Measurements from ENCODE around the gene FGD4.

FGD4 gene

DNA sequence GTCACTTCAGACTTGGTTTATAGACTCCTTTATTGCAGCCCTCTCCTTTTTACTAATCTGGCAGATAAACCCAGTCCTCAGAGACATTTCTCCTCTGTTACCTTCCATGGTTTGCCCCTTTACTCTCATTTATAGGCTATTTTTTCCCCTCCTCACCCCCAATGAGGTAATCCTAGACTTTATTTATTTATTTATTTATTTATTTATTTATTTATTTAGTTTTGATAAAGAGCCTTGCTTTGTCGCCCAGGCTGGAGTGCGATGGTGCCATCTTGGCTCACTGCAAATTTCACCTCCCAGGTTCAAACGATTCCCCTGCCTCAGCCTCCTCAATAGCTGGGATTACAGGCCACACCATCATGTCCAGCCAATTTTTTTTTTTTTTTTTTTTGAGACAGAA, 8.4 kb downstream of the FGD4 start:
- no peak for DNase-seq (ENCODE audit: low spot score)

DNA sequence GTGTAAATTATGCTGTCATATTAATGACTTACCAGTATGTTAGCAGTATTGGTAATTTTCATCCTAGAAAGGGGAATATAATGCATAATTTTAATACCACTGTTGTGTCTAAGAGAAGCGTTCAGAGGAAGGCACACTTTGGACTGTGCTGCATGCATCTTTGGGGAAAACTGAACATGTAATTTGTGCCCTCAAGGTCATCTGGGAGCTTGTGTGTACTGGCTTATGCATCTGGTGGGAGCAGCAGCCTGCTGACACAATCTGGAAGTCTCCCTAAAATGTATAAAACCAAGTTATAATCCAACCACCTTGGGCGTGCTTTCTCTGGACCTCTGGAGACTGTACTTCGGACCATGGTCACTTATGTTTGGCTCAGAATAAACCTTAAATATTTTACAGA, 14.1 kb downstream of the FGD4 start:
- DNase-seq (ENCODE audit: low spot score): no peak

DNA sequence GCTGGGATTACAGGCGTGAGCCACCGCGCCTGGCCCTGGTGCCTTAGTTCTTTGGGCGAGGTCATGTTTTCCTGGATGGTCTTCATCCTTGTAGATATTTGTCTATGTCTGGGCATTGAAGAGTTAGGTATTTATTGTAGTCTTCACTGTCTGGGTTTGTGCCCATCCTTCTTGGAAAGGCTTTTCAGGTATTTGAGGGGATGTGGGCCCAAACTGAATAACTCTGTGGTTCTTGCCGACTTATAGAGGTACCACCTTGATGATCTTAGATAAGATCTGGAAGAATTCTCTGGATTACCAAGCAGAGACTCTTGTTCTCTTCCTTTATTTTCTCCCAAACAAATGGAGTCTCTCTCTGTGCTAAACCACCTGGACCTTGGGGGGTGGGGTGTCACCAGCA, 18.9 kb downstream of the FGD4 start:
- DNase-seq (ENCODE audit: low spot score): no peak

DNA sequence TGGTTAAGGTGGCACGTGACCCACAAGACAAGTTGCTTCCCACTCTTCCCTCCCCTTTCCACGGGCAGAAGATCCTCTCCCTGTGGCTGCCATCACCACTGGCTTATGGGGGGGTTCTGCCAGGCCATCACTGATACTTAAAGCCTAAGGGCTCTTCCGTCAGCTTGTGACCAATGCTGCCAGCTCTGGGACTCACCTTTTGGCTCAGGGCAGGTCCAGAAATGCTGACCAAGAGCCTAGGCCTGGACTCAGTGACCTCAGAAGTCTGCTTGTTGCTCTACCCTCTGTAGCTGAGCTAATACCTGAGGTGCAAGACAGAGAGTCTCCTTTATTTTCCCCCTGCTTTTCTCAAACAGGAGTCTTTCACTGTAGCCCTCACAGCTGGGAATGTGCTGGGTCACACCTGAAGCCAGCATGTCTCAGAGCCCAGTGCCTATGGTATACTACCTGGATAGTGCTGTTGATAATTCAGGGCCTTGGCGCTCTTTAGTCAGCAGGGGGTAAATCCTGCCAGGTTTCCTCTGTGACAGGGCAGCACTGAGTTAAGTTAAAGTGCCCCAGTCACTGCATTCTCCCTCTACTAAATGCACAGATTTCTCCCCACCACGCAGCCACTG, 19.7 kb downstream of the FGD4 start:
- no peak for DNase-seq (ENCODE audit: low spot score)

DNA sequence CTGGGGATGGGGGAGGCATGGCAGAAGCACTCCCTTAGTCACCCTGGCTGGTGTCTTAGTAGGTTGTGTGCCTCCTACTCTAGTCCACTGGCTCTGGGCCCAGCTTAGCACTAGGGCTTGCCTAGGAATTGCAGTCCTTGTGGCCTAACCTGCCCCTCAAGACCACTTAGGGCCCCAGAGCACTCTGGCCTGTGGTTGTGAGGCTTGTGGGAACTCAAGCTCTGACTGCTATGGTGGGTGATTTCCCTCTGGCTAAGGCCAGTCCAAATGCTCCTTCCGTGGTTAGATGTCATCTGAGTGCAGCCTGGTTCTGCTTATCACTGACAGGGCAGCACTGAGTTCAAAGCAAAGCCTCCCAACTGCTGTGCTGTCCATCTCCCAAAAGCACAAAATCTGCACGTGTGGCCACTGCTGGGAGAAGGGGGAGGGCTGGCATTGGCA, 20.2 kb downstream of the FGD4 start:
- no peak for DNase-seq (ENCODE audit: low spot score)

DNA sequence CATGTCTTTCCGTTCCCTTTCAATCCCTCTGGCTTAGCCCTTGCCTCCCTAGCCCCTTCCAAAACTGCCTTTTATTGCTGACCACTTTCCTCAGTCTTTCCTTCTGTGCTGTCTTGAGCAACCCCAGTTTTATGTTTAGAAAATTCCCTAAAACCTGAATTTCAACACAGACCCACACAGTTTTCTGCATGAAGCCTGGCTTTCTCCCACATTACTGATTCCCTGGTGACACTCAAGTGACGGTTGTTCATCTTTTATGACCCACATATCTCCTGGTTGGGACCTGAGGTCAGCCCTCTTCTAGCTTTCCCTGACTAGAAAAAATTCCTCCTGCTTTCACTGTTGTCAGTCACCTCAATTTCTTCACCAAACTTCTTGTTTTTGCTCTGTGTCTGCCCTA, 21.0 kb downstream of the FGD4 start:
- DNase-seq (ENCODE audit: low spot score): no peak

DNA sequence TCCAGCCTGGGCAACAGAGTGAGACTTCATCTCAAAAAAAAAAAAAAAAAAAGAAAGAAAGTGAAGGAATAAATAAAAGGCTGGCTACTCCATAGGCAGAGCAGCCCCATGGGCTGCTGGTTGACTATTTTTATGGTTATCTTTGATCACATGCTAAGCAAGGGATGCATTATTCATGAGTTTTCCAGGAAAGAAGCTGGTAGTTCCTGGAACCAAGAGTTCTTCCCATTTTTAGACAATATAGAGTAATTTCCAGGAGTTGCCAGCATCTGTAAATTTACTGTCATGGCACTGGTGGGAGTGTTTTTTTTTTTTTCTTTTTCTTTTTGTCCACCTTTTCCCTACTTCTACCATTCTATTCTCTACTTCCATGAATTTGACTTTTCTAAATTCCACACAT, 24.2 kb downstream of the FGD4 start:
- DNase-seq (ENCODE audit: low spot score): no peak

DNA sequence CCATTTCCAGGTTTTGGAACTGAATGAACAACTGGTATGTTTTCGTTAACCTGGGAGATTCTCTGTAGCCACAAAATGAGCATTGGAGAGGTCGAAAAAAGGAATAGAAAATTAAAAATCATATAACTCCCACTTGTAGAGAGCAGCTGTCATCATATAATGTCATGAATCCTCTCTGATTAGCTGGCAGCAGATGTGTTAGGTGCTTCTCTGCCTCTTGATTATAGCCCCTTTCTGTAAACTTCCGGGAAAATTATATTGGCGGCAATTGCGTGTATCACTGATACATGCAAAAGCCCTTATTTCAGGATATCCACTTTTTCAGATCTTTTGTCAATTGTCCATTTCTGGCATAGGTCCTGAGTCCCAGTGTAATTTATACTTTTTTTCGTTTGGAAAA, 31.7 kb downstream of the FGD4 start:
- DNase-seq (ENCODE audit: low spot score): no peak

DNA sequence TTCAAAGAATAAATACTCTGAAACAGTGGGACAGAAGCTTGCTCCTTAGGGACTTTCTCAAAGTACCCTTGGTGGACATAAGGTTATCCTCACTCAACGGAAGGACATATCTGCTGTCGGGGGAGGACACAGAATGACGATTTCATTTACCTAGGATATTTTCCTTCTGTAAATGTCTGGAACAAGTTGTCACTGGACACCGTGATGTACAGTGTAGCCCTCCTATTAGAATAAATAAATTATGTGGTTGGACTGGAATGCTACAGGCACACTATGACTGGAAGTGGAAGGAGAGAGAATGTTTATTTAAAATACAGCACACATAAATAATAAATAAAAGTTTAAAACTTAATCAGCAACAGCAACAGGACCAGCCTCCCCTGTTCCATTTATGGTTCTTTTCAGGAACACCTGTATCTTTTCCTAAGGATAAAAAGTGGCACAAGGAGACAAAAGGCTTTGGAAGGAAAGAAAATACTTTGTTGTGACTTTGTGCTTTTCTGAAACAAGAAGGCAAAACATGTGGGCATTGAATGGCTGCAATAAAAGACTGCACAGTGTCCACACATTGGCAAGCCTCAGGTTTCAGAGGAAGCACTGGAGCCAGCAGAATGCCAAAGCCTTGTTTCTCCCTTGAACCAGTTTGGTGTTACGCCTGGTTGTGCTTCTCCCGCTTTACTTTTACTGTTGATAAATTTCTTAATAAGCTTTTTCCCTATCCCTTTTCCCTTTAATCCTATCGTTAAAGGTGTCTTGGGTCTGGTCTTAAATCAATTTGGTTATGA, 36.8 kb downstream of the FGD4 start:
- no peak for DNase-seq (ENCODE audit: low spot score)

DNA sequence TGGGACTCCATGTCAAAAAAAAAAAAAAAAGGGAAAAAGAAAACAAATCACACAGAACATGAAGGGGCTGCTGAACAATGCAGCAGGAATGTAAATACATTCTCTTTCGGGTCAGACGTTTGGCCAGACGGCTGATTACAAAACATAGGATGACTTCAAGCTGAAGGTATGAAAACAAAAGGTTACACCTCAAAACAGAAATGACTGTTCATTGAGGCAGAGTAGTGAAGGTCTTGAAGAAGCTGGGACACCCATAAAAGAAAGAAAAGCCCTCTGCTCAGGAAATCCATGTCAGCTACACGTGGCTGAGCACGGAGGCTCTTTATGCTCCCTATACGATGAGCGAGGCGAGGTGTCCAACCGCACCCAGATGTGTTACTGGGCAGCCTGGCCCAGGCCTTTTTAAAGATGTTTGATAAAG, 37.7 kb downstream of the FGD4 start:
- DNase-seq (ENCODE audit: low spot score): peak; percentile 81

DNA sequence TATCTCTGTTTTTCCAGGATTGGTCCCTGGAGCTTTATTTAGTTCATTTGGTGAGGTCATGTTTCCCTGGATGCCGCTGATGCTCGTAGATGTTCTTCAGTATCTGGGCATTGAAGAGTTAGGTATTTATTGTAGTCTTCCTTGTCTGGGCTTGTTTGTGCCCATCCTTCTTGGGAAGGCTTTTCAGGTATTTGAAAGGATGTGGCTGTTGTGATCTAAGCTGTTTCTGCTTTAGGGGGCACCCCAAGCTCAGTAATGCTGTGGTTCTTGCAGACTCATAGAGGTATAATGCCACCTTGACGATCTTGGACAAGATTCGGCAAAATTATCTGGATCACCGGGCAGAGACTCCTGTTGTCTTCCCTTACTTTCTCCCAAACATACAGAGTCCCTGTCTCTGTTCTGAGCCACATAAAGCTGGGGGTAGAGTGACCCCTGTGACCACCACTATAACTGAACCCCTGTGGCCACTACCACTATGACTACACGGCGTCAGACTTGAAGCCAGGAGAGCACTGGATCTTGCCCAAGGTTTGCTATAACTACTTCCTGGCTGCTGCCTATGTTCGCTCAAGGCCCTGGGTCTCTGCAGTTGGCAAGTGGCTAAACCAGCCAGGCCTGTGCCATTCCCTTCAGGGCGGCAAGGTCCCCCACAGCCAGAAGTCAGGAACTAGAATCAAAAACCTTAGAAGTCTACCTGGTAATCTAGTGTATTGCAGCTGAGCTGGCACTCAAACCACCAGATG, 40.9 kb downstream of the FGD4 start:
- no peak for DNase-seq (ENCODE audit: low spot score)

DNA sequence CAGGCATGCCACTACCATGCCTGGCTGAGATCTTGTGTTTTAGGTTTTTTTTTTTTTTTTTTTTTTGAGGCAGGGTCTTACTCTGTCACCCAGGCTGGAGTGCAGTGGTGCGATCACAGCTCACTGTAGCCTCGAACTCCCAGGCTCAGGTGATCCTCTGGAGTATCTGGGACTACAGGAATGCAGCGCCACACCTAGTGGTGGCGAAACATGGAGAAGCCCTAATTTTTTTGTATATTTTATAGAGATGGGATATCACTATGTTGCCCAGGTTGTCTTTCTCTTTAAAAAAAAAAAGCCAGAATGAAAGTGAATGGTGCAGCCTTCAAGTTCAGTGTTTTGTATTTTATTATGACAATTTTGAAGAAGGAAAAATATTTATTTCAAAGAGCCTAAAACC, 44.1 kb downstream of the FGD4 start:
- DNase-seq (ENCODE audit: low spot score): no peak

DNA sequence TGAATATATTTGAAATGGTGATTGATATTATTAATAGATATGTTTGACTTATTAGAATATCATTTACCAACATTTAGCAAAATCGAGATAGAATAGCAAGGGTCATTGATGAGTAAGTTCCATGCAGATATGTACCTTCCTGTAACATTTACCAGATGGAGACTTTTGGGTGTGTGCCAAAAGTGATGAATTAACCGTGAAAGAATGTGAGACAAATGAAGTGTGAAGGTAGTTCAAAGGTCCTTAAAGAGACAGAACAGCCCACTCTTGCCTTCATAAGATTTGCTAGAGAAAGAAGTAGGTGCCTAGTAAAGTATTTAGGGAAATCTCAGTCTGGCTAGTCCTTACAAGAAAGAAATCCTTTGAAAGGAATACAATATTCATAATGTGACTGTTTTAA, 45.5 kb downstream of the FGD4 start:
- peak; percentile 91 for DNase-seq (ENCODE audit: low spot score)

DNA sequence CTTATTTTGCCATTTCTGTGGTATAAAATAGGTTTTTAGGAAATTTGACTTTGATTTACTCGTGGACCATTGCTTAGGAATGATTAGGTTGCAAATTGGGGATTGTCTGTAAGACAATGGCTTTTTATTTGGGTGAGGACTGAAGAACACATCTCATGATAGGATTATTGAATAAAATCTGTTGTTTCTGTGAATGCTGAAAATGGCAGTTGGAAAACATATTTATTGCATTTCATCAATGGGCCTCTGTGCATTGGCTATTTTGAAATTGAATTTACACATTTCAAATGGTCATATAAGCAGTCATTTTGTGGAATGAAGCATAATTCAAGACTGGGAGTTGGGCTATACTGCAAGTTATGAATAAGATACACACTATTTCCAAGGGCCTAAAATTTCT, 46.0 kb downstream of the FGD4 start:
- DNase-seq (ENCODE audit: low spot score): no peak

DNA sequence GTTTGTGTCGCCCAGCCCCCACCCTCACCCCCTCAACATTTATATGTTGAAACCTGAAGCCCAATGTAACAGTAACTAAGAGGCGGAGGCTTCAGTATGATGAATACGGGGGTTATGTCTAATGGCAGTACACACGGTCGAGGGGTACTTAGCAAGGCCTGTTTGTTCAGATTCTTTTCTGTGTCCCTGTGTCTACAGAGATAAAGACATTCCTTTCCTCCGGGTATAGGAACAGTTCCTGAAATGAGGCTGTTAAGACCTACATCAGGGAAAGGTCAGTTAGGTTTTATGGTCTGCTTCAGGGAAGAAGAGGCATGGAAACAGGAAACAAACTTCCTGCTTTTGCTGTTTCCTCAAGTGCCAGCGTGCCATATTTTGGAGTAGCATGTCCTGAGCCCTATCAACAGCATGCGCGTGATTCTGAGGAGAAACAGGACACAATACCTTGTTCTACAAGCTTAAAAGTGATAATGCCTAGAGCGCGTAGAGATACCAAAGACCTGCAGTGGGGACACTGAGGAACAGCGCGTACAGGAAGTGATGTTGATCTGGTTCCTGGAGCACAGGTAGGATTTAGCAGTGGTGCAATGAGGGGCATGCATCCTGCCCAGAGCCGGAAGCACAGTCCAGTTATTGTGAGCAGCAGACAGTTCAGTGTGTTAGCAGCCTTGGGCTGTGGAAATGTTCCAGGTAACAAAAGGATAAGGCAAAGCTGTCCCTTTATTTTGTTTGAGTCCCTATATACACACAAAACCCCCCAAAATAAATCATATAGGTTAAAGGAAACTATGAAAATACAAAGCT, 47.2 kb downstream of the FGD4 start:
- no peak for DNase-seq (ENCODE audit: low spot score)

DNA sequence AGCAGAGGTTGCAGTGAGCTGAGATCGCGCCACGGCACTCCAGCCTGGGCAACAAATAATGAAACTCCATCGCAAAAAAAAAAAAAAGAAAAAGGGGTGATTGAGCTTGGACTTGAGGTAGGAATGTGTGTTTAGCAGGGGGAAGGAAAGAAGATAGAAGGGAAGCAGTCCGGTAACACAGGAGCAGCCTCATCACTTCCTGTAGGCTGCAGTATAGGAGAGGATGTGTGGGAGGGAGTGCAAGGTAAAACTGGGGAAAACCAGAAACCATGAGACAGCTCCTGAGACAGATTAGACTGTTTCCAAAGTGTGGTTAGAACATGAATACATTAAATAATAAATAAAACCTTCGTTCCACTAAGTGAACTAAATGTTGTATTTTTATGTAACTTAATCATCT, 49.2 kb downstream of the FGD4 start:
- DNase-seq (ENCODE audit: low spot score): no peak

DNA sequence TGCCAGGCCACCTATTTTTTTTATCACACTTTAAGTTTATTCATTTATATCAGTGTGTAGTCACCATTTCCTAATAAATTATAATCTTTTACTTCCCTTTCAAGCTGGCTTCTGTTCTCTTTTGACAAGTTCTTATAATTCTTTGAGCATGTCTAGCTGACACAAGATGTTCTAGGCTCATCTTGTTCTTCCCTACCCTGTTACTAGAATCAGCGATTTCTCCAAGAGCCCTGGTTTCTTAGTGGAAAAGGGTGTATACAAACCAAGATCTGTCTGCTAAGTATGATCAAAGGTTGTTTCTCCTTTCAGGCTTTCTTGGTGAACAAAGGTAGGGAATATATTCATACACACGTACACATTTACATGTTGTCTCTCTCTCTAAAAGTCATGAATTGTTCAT, 51.0 kb downstream of the FGD4 start:
- no peak for DNase-seq (ENCODE audit: low spot score)

DNA sequence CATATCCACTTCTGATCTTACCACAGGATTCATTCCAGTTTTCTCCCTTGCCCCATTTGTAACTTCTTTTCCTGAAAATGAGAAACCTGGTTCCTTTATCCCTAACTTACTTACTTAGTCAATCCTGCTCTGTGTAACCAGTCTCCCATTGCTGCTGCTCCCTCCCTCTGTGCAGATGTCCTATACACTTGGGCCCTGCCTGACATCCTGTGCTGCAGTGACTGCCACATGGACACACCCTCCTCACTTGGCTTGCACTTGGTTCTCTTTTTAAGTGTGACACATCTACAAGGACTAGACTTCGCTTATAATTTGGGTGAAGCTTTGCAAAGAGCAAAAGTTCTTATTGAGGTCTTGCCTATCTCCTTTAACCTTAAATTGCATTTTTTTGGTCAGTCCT, 51.4 kb downstream of the FGD4 start:
- DNase-seq (ENCODE audit: low spot score): no peak

DNA sequence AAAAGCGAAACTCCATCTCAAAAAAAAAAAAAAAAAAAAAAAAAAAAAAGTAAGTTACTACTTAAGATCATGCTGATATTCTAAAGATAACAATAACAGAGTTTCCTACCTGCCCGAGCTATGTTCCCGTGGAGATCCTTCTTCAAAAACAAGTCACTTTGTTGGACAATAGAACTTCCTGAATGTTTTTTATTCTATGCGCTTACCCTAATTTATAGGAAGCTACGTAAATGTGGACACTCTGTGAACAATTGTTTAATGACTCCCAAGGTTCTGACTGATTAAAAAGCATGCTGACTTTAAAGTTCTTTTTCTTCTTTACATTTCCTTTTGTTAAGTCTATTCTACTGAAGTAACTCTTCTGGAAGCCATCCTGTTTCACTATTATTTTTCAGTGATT, 52.5 kb downstream of the FGD4 start:
- DNase-seq (ENCODE audit: low spot score): no peak

DNA sequence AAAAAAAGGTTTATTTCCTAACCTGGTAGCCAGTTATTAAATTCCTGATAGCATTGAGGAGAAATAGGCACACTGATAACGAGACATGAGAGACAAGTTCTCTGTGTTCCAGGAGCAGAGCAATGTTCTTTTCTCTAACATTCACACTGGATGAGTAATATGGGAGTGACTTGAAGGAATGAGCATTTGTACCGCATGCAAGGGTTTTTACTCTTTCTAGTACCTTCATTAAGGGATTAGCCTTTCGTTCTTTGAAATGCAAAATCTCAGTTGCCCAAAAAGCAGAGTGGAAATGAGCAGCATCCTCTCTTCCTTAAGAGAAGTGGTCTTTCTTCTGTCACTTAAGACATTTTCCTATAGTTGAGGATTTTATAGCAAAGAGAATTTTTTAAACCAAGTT, 54.7 kb downstream of the FGD4 start:
- DNase-seq (ENCODE audit: low spot score): peak; percentile 74

DNA sequence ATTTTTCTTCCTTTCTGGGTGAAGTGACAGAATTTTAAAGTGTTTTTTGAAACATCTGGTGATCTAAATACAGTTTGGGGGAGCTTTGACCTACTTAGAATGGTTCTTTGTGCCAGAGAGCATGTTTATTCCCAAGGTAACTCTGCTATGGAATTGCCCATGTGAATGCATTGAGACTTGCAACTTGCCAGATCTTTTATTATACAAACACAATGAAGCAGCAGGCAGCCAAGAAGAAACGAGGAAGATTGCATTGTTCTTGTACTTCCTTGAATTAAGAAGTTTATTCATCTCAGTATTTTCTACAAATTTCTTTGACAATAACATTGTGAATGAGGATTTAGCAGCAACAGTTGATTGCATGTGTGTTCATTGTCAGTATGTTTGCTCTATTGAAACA, 55.5 kb downstream of the FGD4 start:
- no peak for DNase-seq (ENCODE audit: low spot score)

DNA sequence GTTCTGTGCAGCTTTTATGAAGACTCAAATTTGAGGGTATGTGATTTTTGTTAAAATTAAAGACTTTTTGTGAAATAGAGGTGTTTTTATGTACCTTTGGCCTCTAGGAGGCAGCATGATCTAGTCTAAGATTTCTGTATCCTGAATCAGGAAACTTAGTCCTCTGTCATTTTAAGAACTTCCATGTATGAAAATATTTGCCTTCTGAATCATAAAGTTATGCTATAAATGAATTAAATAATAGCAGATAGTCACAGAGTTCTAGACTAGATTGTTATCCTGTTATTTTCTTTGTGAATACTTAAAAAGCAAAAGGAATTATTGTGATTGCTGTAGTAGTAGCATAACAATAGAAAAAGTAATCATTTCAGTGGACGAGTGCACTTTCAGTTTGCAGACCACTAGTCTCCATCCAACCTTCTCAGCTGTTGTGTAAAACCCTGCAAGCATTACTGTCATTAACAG, 56.3 kb downstream of the FGD4 start:
- DNase-seq (ENCODE audit: low spot score): peak; percentile 74

Data from SW480 (cell line).